HepG2 (cell line): ENCODE results near the gene COQ4.

Source experiments
- AFF4 ChIP-seq: sonication (generic); formaldehyde crosslinking; IDR thresholded peaks from 2 replicates; pipeline ENCODE4 v1.4.0; 2020; ENCODE audit warnings: missing genetic modification reagents
- EP300 ChIP-seq, 3 experiments: sonication (generic) in 1 of 3; formaldehyde crosslinking in 1 of 3; IDR thresholded peaks; 2 replicates each; pipeline versions ENCODE4 v1.5.1 to v1.6.1; 2011 to 2020; ENCODE audit warnings: low read depth in 2 of 3, low read length in 2 of 3, borderline replicate concordance in 1 of 3, improper control_type of control experiment in 1 of 3, mild to moderate bottlenecking in 1 of 3, missing genetic modification reagents in 1 of 3, moderate library complexity in 1 of 3
- HOXA5 ChIP-seq: sonication (generic); formaldehyde crosslinking; IDR thresholded peaks from 2 replicates; pipeline ENCODE4 v1.4.0; 2020; ENCODE audit warnings: missing genetic modification reagents
- NR3C1 ChIP-seq: sonication (generic); formaldehyde crosslinking; IDR thresholded peaks from 2 replicates; pipeline ENCODE4 v1.4.0; 2020; ENCODE audit warnings: missing genetic modification reagents
- POLR2A ChIP-seq, 2 experiments: IDR thresholded peaks; 2 replicates each; pipeline ENCODE4 v1.6.1; 2011; ENCODE audit warnings: low read depth in 2 of 2, low read length in 2 of 2, mild to moderate bottlenecking in 1 of 2, moderate library complexity in 1 of 2; ENCODE audit not compliant: insufficient read depth in 1 of 2
- RORA ChIP-seq: sonication (generic); formaldehyde crosslinking; IDR thresholded peaks from 2 replicates; pipeline ENCODE4 v1.5.0; 2020; ENCODE audit warnings: mild to moderate bottlenecking, missing genetic modification reagents, moderate library complexity
- SMARCE1 ChIP-seq: fragments of 450-650 bp; IDR thresholded peaks from 2 replicates; pipeline ENCODE4 v1.6.1; 2017; ENCODE audit warnings: borderline replicate concordance
- SRF ChIP-seq: IDR thresholded peaks from 2 replicates; pipeline ENCODE4 v1.6.1; 2011; ENCODE audit warnings: mild to moderate bottlenecking, low read depth, low read length, moderate library complexity
- TOPORS ChIP-seq: sonication (generic); formaldehyde crosslinking; IDR thresholded peaks from 2 replicates; pipeline ENCODE4 v1.8.0; 2023; ENCODE audit warnings: mild to moderate bottlenecking, missing genetic modification reagents
- ZFYVE20 ChIP-seq: sonication (generic); formaldehyde crosslinking; IDR thresholded peaks from 2 replicates; pipeline ENCODE4 v1.8.0; 2023; ENCODE audit warnings: low read depth, mild to moderate bottlenecking, moderate library complexity, missing genetic modification reagents, borderline replicate concordance
- ZNF660 ChIP-seq: sonication (generic); formaldehyde crosslinking; IDR thresholded peaks from 2 replicates; pipeline ENCODE4 v1.5.1; 2020; ENCODE audit warnings: mild to moderate bottlenecking, low read depth, missing genetic modification reagents, borderline replicate concordance
- TF ChIP-seq, protein P1 (sequence below): sonication (generic); formaldehyde crosslinking; IDR thresholded peaks from 2 replicates; pipeline ENCODE4 v1.5.0; 2020; ENCODE audit warnings: mild to moderate bottlenecking, missing genetic modification reagents, moderate library complexity
- TF ChIP-seq, protein P2 (sequence below): sonication (generic); formaldehyde crosslinking; IDR thresholded peaks from 2 replicates; pipeline ENCODE4 v1.5.1; 2020; ENCODE audit warnings: mild to moderate bottlenecking, missing genetic modification reagents, moderate library complexity
- TF ChIP-seq, protein P3 (sequence below): sonication (generic); formaldehyde crosslinking; IDR thresholded peaks from 2 replicates; pipeline ENCODE4 v1.4.0; 2020; ENCODE audit warnings: mild to moderate bottlenecking, missing genetic modification reagents

GRCh38 chr9:128337936-128338335 is 15.3 kb downstream of the COQ4 start:
- TF ChIP-seq TOPORS = no peak
- TF ChIP-seq HOXA5 = no peak
- no peak for TF ChIP-seq SMARCE1
- no peak for TF ChIP-seq ZFYVE20 (CRISPR knock-in tag)
- no peak for TF ChIP-seq ZNF660
- TF ChIP-seq, protein P1, sequence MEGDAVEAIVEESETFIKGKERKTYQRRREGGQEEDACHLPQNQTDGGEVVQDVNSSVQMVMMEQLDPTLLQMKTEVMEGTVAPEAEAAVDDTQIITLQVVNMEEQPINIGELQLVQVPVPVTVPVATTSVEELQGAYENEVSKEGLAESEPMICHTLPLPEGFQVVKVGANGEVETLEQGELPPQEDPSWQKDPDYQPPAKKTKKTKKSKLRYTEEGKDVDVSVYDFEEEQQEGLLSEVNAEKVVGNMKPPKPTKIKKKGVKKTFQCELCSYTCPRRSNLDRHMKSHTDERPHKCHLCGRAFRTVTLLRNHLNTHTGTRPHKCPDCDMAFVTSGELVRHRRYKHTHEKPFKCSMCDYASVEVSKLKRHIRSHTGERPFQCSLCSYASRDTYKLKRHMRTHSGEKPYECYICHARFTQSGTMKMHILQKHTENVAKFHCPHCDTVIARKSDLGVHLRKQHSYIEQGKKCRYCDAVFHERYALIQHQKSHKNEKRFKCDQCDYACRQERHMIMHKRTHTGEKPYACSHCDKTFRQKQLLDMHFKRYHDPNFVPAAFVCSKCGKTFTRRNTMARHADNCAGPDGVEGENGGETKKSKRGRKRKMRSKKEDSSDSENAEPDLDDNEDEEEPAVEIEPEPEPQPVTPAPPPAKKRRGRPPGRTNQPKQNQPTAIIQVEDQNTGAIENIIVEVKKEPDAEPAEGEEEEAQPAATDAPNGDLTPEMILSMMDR (CRISPR knock-in tag) = no peak
- TF ChIP-seq, protein P2, sequence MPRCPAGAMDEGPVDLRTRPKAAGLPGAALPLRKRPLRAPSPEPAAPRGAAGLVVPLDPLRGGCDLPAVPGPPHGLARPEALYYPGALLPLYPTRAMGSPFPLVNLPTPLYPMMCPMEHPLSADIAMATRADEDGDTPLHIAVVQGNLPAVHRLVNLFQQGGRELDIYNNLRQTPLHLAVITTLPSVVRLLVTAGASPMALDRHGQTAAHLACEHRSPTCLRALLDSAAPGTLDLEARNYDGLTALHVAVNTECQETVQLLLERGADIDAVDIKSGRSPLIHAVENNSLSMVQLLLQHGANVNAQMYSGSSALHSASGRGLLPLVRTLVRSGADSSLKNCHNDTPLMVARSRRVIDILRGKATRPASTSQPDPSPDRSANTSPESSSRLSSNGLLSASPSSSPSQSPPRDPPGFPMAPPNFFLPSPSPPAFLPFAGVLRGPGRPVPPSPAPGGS (CRISPR knock-in tag) = no peak
- TF ChIP-seq EP300 (IDR thresholded peaks at IDR 0.05; ENCODE audit: low read depth in 2 of 2, low read length in 2 of 2) = no peak
- TF ChIP-seq EP300 (CRISPR knock-in tag; IDR thresholded peaks at IDR 0.05; ENCODE audit: borderline replicate concordance) = no peak
- no peak for TF ChIP-seq POLR2A (IDR thresholded peaks at IDR 0.05; ENCODE audit: insufficient read depth in 1 of 2, low read depth in 2 of 2, low read length in 2 of 2)
- TF ChIP-seq, protein P3, sequence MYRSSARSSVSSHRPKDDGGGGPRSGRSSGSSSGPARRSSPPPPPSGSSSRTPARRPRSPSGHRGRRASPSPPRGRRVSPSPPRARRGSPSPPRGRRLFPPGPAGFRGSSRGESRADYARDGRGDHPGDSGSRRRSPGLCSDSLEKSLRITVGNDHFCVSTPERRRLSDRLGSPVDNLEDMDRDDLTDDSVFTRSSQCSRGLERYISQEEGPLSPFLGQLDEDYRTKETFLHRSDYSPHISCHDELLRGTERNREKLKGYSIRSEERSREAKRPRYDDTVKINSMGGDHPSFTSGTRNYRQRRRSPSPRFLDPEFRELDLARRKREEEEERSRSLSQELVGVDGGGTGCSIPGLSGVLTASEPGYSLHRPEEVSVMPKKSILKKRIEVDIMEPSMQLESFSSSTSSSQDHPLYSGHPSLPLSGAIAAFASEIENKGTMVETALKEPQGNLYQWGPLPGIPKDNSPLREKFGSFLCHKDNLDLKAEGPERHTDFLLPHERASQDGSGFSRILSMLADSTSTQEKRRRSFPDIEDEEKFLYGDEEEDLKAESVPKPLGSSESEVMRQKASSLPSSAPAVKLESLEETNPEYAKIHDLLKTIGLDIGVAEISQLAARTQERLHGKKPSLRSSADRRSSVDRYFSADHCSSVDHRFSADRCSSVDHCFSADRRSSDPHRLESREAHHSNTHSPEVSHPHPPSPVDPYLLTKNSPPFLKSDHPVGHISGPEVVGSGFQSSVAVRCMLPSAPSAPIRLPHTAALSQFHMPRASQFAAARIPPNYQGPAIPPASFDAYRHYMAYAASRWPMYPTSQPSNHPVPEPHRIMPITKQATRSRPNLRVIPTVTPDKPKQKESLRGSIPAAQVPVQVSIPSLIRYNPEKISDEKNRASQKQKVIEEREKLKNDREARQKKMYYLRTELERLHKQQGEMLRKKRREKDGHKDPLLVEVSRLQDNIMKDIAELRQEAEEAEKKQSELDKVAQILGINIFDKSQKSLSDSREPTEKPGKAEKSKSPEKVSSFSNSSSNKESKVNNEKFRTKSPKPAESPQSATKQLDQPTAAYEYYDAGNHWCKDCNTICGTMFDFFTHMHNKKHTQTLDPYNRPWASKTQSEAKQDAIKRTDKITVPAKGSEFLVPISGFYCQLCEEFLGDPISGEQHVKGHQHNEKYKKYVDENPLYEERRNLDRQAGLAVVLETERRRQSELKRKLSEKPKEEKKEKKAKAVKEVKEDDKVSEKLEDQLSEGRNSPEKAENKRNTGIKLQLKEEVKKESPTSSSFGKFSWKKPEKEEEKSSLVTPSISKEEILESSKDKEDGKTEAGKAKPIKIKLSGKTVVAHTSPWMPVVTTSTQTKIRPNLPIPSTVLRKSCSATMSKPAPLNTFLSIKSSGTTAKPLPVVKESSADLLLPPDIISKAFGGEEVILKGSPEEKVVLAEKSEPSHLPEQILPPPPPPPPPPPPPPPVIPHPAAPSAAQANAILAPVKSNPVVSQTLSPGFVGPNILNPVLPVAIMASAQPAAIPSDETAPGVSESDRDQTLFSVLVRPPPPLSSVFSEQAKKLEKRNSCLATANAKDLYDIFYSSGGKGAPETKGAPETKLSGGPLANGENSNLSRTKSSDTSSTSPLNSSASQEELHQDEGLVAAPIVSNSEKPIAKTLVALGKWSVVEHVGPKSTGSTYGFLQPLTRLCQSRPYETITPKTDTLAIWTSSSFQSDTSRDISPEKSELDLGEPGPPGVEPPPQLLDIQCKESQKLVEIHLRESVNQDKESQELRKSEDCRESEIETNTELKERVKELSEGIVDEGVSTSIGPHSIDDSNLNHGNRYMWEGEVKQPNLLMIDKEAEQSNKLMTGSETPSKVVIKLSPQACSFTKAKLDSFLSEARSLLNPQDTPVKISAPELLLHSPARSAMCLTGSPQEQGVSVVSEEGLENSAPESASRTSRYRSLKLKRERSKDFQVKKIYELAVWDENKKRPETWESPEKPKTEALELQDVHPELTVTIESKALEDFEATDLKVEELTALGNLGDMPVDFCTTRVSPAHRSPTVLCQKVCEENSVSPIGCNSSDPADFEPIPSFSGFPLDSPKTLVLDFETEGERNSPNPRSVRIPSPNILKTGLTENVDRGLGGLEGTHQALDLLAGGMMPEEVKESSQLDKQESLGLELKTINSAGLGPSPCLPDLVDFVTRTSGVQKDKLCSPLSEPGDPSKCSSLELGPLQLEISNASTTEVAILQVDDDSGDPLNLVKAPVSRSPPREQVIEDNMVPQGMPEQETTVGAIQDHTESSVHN = no peak
- no peak for TF ChIP-seq AFF4
- TF ChIP-seq RORA (CRISPR knock-in tag) = no peak
- no peak for TF ChIP-seq SRF
- no peak for TF ChIP-seq NR3C1 (CRISPR knock-in tag)
